Adrenal gland (tissue), 12 donors: ENCODE measurements around the gene SLC44A5. TPM values are rescaled to one million over a fixed set of nuclear protein-coding genes. Genes with fewer than 3 reads are reported as not detected.
"Not testable (repeated sequence)": the region's sequence is repeated elsewhere in the genome, so short reads cannot be mapped to it uniquely, and the experiment has no call there.

Experiments used
- DNase-seq, 7 donors: peaks; one replicate each; pipeline ENCODE4 v3.0.0-alpha.2; 2019 to 2020
- H3K27ac ChIP-seq, 5 donors: fragments of 200-600 bp; sonication (generic) in 4 of 5; 1 replicate in 3 of 5; 2 replicates in 2 of 5; pipeline versions ENCODE4 v1.5.1 to v1.8.0; 2016 to 2020; ENCODE audit warnings: mild to moderate bottlenecking in 1 of 5
- H3K27me3 ChIP-seq: fragments of 200-600 bp; 2 replicates; pipeline ENCODE4 v1.8.0; 2021
- H3K36me3 ChIP-seq, 2 donors: fragments of 200-600 bp; replicated peaks in 1 of 2; 1 replicate in 1 of 2; 2 replicates in 1 of 2; pipeline versions ENCODE4 v1.5.1 to v1.8.0; 2018 to 2022
- H3K4me1 ChIP-seq, 2 donors: fragments of 200-600 bp; replicated peaks in 1 of 2; 1 replicate in 1 of 2; 2 replicates in 1 of 2; pipeline versions ENCODE4 v1.5.1 to v1.8.0; 2018 to 2021
- H3K4me3 ChIP-seq, 4 donors: fragments of 200-600 bp; sonication (generic) in 3 of 4; one replicate each; pipeline ENCODE4 v1.5.1; 2016 to 2018
- H3K9me3 ChIP-seq, 3 donors: fragments of 200-600 bp; sonication (generic) in 1 of 3; replicated peaks in 1 of 3; 1 replicate in 2 of 3; 2 replicates in 1 of 3; pipeline versions ENCODE4 v1.5.1 to v1.8.0; 2016 to 2021
- POLR2A ChIP-seq, 2 donors: fragments of 450-650 bp; IDR thresholded peaks; one replicate each; pipeline ENCODE4 v1.6.1; 2017; ENCODE audit warnings: antibody characterized with exemption in 2 of 2, mild to moderate bottlenecking in 2 of 2, moderate library complexity in 1 of 2
- WGBS, 4 donors: extraction: QIAGEN DNeasy Blood & Tissue Kit in 2 of 4; methylation state at CpG; one replicate each; pipeline versions ENCODE4 v1.1.5 to v1.1.7; 2013 to 2017; 5-methylcytosine and 5-hydroxymethylcytosine counted together
- intact Hi-C, 2 donors: fragments of 100-400 bp; cut with DNase I; formaldehyde crosslinking; loops; one replicate each; pipeline versions ENCODE4 v1.14.1 to v1.15.0; 2022 to 2023
- polyA plus RNA-seq, 3 donors: library from polyadenylated mRNA; stranded (reverse); fragments of 200-250 nt in 2 of 3; fragments of 350-450 nt in 1 of 3; fragmentation: Illumina TruSeq in 1 of 3; extraction: RNeasy Lipid Tissue Mini Kit (QIAGEN cat#74804) in 1 of 3; gene quantifications; one replicate each; pipeline ENCODE4 v1.2.3, GENCODE V29; 2013 to 2014
- total RNA-seq, 9 donors: library from RNA; depleted of rRNA in 4 of 9; stranded (reverse); fragments of >200 nt in 4 of 9; fragments of 120-200 nt in 1 of 9; fragmentation: NEBNext Ultra II Directional in 1 of 9; extraction: Animal tissue kit (Norgen Biotek cat#: 25700) in 1 of 9; gene quantifications; one replicate each; pipeline versions ENCODE4 v1.1.0 to v1.2.4, GENCODE V29; 2013 to 2023
- TF ChIP-seq, protein P1 (sequence below), 6 experiments: fragments of 450-650 bp in 4 of 6; fragments of 200-600 bp in 2 of 6; sonication (generic) in 1 of 6; IDR thresholded peaks; 1 replicate in 5 of 6; 2 replicates in 1 of 6; pipeline versions ENCODE4 v1.5.1 to v1.8.0; 2016 to 2021; ENCODE audit warnings: antibody characterized with exemption in 6 of 6, mild to moderate bottlenecking in 2 of 6, moderate library complexity in 1 of 6
- donor health status: healthy with polysubstance abuse.
- donor health status: Bipolar disorder and iron deficiency.
- donor health status: DM: yes; HTN: yes; CAD: no.
- donor health status: DM: no; HTN: no; CAD: no.
- donor health status: DM: no; HTN: no; CAD: no.
- donor health status: DM: yes; HTN: yes; CAD: no.

Gene SLC44A5
- total and polyA plus RNA-seq, 12 donors: 0.17 to 2.2 (median 0.48) TPM

DNA sequence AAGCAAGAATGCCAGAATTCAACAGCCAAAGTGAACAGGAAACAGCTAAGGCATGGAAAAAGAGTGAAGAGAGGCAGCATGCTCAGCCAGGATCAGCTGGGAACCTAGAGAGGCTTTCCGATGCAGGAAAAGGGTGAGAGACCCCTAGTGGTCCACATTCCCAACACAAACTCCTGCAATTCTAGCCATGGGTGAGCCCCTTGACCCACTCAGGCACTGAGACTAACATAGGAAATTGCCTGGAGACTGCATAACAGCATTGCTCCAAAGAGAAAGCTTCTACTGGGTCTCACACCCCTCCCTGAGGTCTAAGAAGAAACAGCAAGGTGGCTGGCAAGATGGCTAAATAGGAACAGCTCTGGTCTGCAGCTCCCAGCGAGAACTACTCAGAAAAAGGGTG lies 353.5 kb downstream of the SLC44A5 start:
- 49 to 57% (median 53%) methylated on average over 2 of the region's 2 CpGs for WGBS, 4 donors
- DNase-seq: no peak
- intact Hi-C loops: no loop called here
- H3K4me1 ChIP-seq: no peaks in the 10 kb centered on the region
- no peaks in the 10 kb centered on the region for H3K9me3 ChIP-seq
- no peaks in the 10 kb centered on the region for H3K27me3 ChIP-seq
- H3K36me3 ChIP-seq: no peaks in the 10 kb centered on the region
- TF ChIP-seq, protein P1, sequence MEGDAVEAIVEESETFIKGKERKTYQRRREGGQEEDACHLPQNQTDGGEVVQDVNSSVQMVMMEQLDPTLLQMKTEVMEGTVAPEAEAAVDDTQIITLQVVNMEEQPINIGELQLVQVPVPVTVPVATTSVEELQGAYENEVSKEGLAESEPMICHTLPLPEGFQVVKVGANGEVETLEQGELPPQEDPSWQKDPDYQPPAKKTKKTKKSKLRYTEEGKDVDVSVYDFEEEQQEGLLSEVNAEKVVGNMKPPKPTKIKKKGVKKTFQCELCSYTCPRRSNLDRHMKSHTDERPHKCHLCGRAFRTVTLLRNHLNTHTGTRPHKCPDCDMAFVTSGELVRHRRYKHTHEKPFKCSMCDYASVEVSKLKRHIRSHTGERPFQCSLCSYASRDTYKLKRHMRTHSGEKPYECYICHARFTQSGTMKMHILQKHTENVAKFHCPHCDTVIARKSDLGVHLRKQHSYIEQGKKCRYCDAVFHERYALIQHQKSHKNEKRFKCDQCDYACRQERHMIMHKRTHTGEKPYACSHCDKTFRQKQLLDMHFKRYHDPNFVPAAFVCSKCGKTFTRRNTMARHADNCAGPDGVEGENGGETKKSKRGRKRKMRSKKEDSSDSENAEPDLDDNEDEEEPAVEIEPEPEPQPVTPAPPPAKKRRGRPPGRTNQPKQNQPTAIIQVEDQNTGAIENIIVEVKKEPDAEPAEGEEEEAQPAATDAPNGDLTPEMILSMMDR (IDR thresholded peaks at IDR 0.05): no peak
- TF ChIP-seq POLR2A (IDR thresholded peaks at IDR 0.05): no peak
- H3K4me3 ChIP-seq: no peak overlapping the region
- no peak overlapping the region for H3K27ac ChIP-seq

DNA sequence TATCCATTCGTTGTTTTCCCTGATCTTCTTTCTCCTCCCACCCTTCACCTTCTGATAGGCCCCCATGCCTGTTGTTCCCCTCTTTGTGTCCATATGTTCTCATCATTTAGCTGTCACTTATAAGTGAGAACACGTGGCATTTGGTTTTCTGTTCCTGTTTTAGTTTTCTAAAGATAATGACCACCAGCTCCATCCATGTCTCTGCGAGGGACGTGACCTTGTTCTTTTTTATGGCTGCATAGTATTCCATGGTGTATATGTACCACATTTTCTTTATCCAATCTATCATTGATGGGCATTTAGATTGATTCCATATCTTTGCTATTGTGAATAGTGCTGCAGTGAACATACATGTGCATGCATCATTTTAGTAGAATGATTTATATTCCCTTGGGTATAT lies 360.8 kb downstream of the SLC44A5 start:
- intact Hi-C loops, H3K27me3 ChIP-seq, H3K4me1 ChIP-seq, H3K36me3 ChIP-seq, H3K9me3 ChIP-seq, DNase-seq, H3K27ac ChIP-seq, H3K4me3 ChIP-seq: not testable (repeated sequence)
- 66 to 80% (median 69%) methylated on average over 4 of the region's 4 CpGs for WGBS, 4 donors

DNA sequence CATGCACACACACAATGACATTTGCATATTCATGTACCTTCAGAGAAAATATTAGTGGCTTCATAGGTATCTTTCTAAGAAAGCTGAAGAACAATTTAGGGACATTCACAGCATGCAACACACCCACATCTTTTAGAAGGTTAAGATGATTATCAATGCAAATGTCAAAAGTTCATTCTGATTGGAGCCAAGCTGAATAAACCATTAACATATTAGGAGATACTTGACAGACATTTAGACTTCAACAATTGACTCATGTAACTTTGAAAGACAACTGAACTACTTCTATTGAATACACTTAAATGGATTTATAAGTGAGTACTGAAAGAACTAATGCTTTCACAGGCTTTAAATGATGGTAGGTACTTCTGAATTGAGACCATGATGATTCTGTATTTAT lies 365.7 kb downstream of the SLC44A5 start:
- TF ChIP-seq, protein P1 (IDR thresholded peaks at IDR 0.05): no peak
- TF ChIP-seq POLR2A (IDR thresholded peaks at IDR 0.05): no peak
- Histone ChIP-seq H3K4me1 (no peaks in the 10 kb centered on the region), H3K27me3 (no peaks in the 10 kb centered on the region), H3K9me3 (no peaks in the 10 kb centered on the region), H3K36me3 (no peaks in the 10 kb centered on the region), H3K27ac (no peak overlapping the region), H3K4me3 (no peak overlapping the region)
- DNase-seq: no peak
- intact Hi-C loops: no loop called here

DNA sequence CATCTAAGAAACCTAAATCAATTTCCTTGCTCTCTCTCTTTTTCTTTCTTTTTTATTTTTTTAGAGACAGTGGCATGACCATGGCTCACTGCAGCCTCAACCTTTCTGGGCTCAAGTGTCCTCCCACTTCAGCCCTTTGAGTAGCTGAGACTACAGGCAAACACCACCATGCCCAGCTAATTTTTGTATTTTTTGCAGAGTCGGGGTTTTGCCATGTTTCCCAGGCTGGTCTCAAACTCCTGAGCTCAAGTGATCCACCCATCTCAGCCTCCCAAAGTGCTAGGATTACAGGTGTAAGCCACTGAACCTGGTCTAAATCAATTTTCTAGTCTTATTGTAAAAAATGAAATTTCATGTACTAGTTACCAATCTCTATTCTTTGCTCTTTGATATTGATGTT lies 367.8 kb downstream of the SLC44A5 start:
- 69 to 81% (median 77%) methylated on average over 1 of the region's 1 CpG for WGBS, 4 donors
- H3K4me1 ChIP-seq: no peaks in the 10 kb centered on the region
- no peaks in the 10 kb centered on the region for H3K9me3 ChIP-seq
- no peak overlapping the region for H3K4me3 ChIP-seq
- H3K36me3 ChIP-seq: no peaks in the 10 kb centered on the region
- no peak overlapping the region for H3K27ac ChIP-seq
- H3K27me3 ChIP-seq: no peaks in the 10 kb centered on the region
- no peak for TF ChIP-seq POLR2A (IDR thresholded peaks at IDR 0.05)
- TF ChIP-seq, protein P1 (IDR thresholded peaks at IDR 0.05): no peak
- DNase-seq: no peak
- intact Hi-C loops: no loop called here

DNA sequence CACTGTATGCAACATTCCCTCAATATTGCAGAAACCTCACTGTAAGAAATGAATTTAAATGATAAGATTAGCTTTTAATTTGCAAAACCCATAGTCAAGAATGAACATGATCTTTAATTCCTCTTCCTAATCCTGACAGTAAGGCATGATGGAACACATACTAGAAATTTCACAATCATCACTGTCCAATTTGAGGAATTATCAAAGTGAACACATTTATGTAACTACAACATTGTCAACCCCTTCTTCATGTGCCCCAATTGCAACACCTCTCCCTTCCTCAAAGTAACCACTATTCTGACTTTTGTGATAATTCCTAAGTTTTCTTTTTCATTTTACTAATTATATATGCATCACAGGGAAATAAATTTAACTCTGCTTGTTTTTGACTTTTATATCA lies 373.6 kb downstream of the SLC44A5 start:
- Histone ChIP-seq H3K36me3 (no peaks in the 10 kb centered on the region), H3K9me3 (no peaks in the 10 kb centered on the region), H3K4me3 (no peak overlapping the region), H3K27ac (no peak overlapping the region), H3K4me1 (no peaks in the 10 kb centered on the region), H3K27me3 (no peaks in the 10 kb centered on the region)
- intact Hi-C loops: loop anchor here in 1 of 2 donors (10.0 kb wide), 1 partner anchor 1377 kb away; no protein-coding TSS in a partner anchor
- DNase-seq: no peak
- TF ChIP-seq, protein P1 (IDR thresholded peaks at IDR 0.05): no peak
- no peak for TF ChIP-seq POLR2A (IDR thresholded peaks at IDR 0.05)
